Activated CD4-positive, alpha-beta T cell treated with anti-CD3 and anti-CD28 coated beads for 24 hours (primary cell): ENCODE measurements around the gene FTO.

Experiments used
- DNase-seq, 2 donors: peaks; one replicate each; pipeline ENCODE4 v3.0.0-alpha.2; 2020; ENCODE audit warnings: low read depth in 2 of 2

Gene FTO

GRCh38 chr16:54077050-54077821 is 373.3 kb downstream of the FTO start:
- no peak for DNase-seq

GRCh38 chr16:54080524-54081008 is 376.6 kb downstream of the FTO start:
- DNase-seq, result no peak

- no peak for DNase-seq
Observed at GRCh38 chr16:54086791-54087190, 382.8 kb downstream of the FTO start.

GRCh38 chr16:54090602-54091001 is 386.6 kb downstream of the FTO start:
- DNase-seq, result no peak

- DNase-seq, result no peak
Observed at GRCh38 chr16:54093281-54093680, 389.3 kb downstream of the FTO start.

- no peak for DNase-seq
Observed at GRCh38 chr16:54094641-54095040, 390.7 kb downstream of the FTO start.

GRCh38 chr16:54096607-54097006 is 392.7 kb downstream of the FTO start:
- no peak for DNase-seq

- no peak for DNase-seq
Observed at GRCh38 chr16:54097774-54098173, 393.8 kb downstream of the FTO start.

GRCh38 chr16:54098247-54098646 is 394.3 kb downstream of the FTO start:
- DNase-seq, result no peak

- no peak for DNase-seq
Observed at GRCh38 chr16:54099627-54100026, 395.7 kb downstream of the FTO start.

GRCh38 chr16:54102888-54103866 is 399.2 kb downstream of the FTO start:
- DNase-seq, result no peak

- DNase-seq, result no peak
Observed at GRCh38 chr16:54106057-54106456, 402.1 kb downstream of the FTO start.

GRCh38 chr16:54107583-54108202 is 403.7 kb downstream of the FTO start:
- DNase-seq, result no peak

GRCh38 chr16:54110016-54110981 is 406.3 kb downstream of the FTO start:
- no peak for DNase-seq

GRCh38 chr16:54112451-54113206 is 408.7 kb downstream of the FTO start:
- DNase-seq, result no peak

GRCh38 chr16:54115558-54115957 is 411.6 kb downstream of the FTO start:
- no peak for DNase-seq

GRCh38 chr16:54116124-54116655 is 412.2 kb downstream of the FTO start:
- no peak for DNase-seq

GRCh38 chr16:54118846-54119245 is 414.9 kb downstream of the FTO start:
- DNase-seq, result no peak

GRCh38 chr16:54120846-54121480 is 417.0 kb downstream of the FTO start:
- DNase-seq, result no peak
